ENCODE results near the gene TGIF1. TPM values are rescaled to one million over a fixed set of nuclear protein-coding genes. Genes with fewer than 3 reads are reported as not detected.
A peak's percentile ranks its signal among the peaks of the same experiment; 100 is the strongest.
"Not testable (repeated sequence)": the region's sequence is repeated elsewhere in the genome, so short reads cannot be mapped to it uniquely, and the experiment has no call there.

Gene TGIF1
- total RNA-seq (10 to 100 TPM; 56.3 to 71.7 TPM), total RNA-seq (49.8 to 90.5 reads per million in 2 donors)

GRCh38 chr18:3450012-3450798 lies at the start of gene TGIF1:
Gene TGIF1, plus strand, starts transcription at chr18:3450172. Its CDS starts 318 bp downstream, at chr18:3450490.
- peak; percentile 11 for ATAC-seq
- DNase-seq = peak; percentile 45 to 65 (median 63)
- H3K9me3 ChIP-seq (ENCODE audit: control insufficient read depth, low read length, poor library complexity, severe bottlenecking) = peaks cover 4% of the 10 kb centered on the region
- H3K4me1 Mint-ChIP-seq = peaks cover 33% of the 10 kb centered on the region
- H3K27me3 Mint-ChIP-seq = no peaks in the 10 kb centered on the region
- peak within 1 kb of the TSS; percentile 96 for H3K4me3 Mint-ChIP-seq
- peak within 1 kb of the TSS; percentile 100 for H3K27ac Mint-ChIP-seq
- H3K36me3 Mint-ChIP-seq (ENCODE audit: low read depth) = no peaks in the 10 kb centered on the region

- no peak for DNase-seq
- ATAC-seq = no peak
- Mint-ChIP-seq H3K27ac (no peak overlapping the region), H3K4me3 (no peak overlapping the region), H3K27me3 (no peaks in the 10 kb centered on the region), H3K4me1 (no peaks in the 10 kb centered on the region), H3K36me3 (ENCODE audit: low read depth) (no peaks in the 10 kb centered on the region)
- H3K9me3 ChIP-seq (ENCODE audit: control insufficient read depth, low read length, poor library complexity, severe bottlenecking) = no peaks in the 10 kb centered on the region
These were observed 49.2 kb upstream of the TGIF1 start for GRCh38 chr18:3400567-3401296.

- no peaks in the 10 kb centered on the region for H3K9me3 ChIP-seq (ENCODE audit: control insufficient read depth, low read length, poor library complexity, severe bottlenecking)
- Mint-ChIP-seq H3K27me3 (no peaks in the 10 kb centered on the region), H3K27ac (no peak overlapping the region), H3K4me1 (no peaks in the 10 kb centered on the region), H3K4me3 (no peak overlapping the region), H3K36me3 (ENCODE audit: low read depth) (no peaks in the 10 kb centered on the region)
- ATAC-seq (peak; percentile 47), DNase-seq (no peak)
These were observed 48.0 kb upstream of the TGIF1 start for GRCh38 chr18:3401669-3402620.

GRCh38 chr18:3402982-3403451 lies 47.0 kb upstream of the TGIF1 start:
- DNase-seq (no peak), ATAC-seq (peak; percentile 66)
- no peaks in the 10 kb centered on the region for H3K27me3 Mint-ChIP-seq
- H3K36me3 Mint-ChIP-seq (ENCODE audit: low read depth) = no peaks in the 10 kb centered on the region
- H3K4me3 Mint-ChIP-seq = no peak overlapping the region
- no peaks in the 10 kb centered on the region for H3K4me1 Mint-ChIP-seq
- no peaks in the 10 kb centered on the region for H3K9me3 ChIP-seq (ENCODE audit: control insufficient read depth, low read length, poor library complexity, severe bottlenecking)
- no peak overlapping the region for H3K27ac Mint-ChIP-seq

GRCh38 chr18:3405713-3406112 lies 44.3 kb upstream of the TGIF1 start:
- Mint-ChIP-seq H3K27ac (no peak overlapping the region), H3K4me3 (no peak overlapping the region)
- no peaks in the 10 kb centered on the region for H3K9me3 ChIP-seq (ENCODE audit: control insufficient read depth, low read length, poor library complexity, severe bottlenecking)

GRCh38 chr18:3408107-3408506 lies 41.9 kb upstream of the TGIF1 start:
- ATAC-seq = no peak
- no peak overlapping the region for H3K4me3 Mint-ChIP-seq
- no peaks in the 10 kb centered on the region for H3K9me3 ChIP-seq (ENCODE audit: control insufficient read depth, low read length, poor library complexity, severe bottlenecking)
- peaks cover 2% of the 10 kb centered on the region for H3K4me1 Mint-ChIP-seq
- no peaks in the 10 kb centered on the region for H3K27me3 Mint-ChIP-seq
- DNase-seq = no peak
- H3K36me3 Mint-ChIP-seq (ENCODE audit: low read depth) = no peaks in the 10 kb centered on the region
- H3K27ac Mint-ChIP-seq = no peak overlapping the region

More at GRCh38 chr18:3405713-3406112, 44.3 kb upstream of the TGIF1 start:
- DNase-seq (no peak), ATAC-seq (no peak)
- H3K27me3 Mint-ChIP-seq = no peaks in the 10 kb centered on the region
- no peaks in the 10 kb centered on the region for H3K36me3 Mint-ChIP-seq (ENCODE audit: low read depth)
- no peaks in the 10 kb centered on the region for H3K4me1 Mint-ChIP-seq

GRCh38 chr18:3409811-3410210 lies 40.2 kb upstream of the TGIF1 start:
- ATAC-seq = no peak
- Mint-ChIP-seq H3K4me1 (peaks cover 2% of the 10 kb centered on the region), H3K36me3 (ENCODE audit: low read depth) (no peaks in the 10 kb centered on the region), H3K27ac (no peak overlapping the region), H3K4me3 (no peak overlapping the region), H3K27me3 (no peaks in the 10 kb centered on the region)
- H3K9me3 ChIP-seq (ENCODE audit: control insufficient read depth, low read length, poor library complexity, severe bottlenecking) = no peaks in the 10 kb centered on the region
- no peak for DNase-seq

- peaks cover 2% of the 10 kb centered on the region for H3K4me1 Mint-ChIP-seq
- H3K27ac Mint-ChIP-seq = no peak overlapping the region
- no peaks in the 10 kb centered on the region for H3K27me3 Mint-ChIP-seq
- H3K4me3 Mint-ChIP-seq = no peak overlapping the region
- no peak for ATAC-seq
- no peak for DNase-seq
- no peaks in the 10 kb centered on the region for H3K36me3 Mint-ChIP-seq (ENCODE audit: low read depth)
- H3K9me3 ChIP-seq (ENCODE audit: control insufficient read depth, low read length, poor library complexity, severe bottlenecking) = no peaks in the 10 kb centered on the region
These were observed 39.7 kb upstream of the TGIF1 start for GRCh38 chr18:3410273-3410672.

- not testable (repeated sequence) for H3K9me3 ChIP-seq (ENCODE audit: control insufficient read depth, low read length, poor library complexity, severe bottlenecking); DNase-seq; H3K36me3 Mint-ChIP-seq (ENCODE audit: low read depth); H3K27me3 Mint-ChIP-seq; H3K27ac Mint-ChIP-seq; ATAC-seq; H3K4me3 Mint-ChIP-seq; H3K4me1 Mint-ChIP-seq
These were observed 39.1 kb upstream of the TGIF1 start for GRCh38 chr18:3410876-3411275.

GRCh38 chr18:3411327-3411726 lies 38.6 kb upstream of the TGIF1 start:
- H3K36me3 Mint-ChIP-seq (ENCODE audit: low read depth) = no peaks in the 10 kb centered on the region
- ATAC-seq (no peak), DNase-seq (no peak)
- H3K27ac Mint-ChIP-seq = no peak overlapping the region
- no peaks in the 10 kb centered on the region for H3K9me3 ChIP-seq (ENCODE audit: control insufficient read depth, low read length, poor library complexity, severe bottlenecking)
- no peaks in the 10 kb centered on the region for H3K27me3 Mint-ChIP-seq
- H3K4me3 Mint-ChIP-seq = no peak overlapping the region
- peaks cover 2% of the 10 kb centered on the region for H3K4me1 Mint-ChIP-seq

GRCh38 chr18:3411854-3412268 lies 38.1 kb upstream of the TGIF1 start:
- Mint-ChIP-seq H3K27ac (peak overlapping the region; percentile 47), H3K36me3 (ENCODE audit: low read depth) (no peaks in the 10 kb centered on the region), H3K27me3 (no peaks in the 10 kb centered on the region), H3K4me3 (peak overlapping the region; percentile 72), H3K4me1 (peaks cover 2% of the 10 kb centered on the region)
- no peaks in the 10 kb centered on the region for H3K9me3 ChIP-seq (ENCODE audit: control insufficient read depth, low read length, poor library complexity, severe bottlenecking)
- peak; percentile 60 for ATAC-seq
- peak; percentile 7 to 17 (median 15) for DNase-seq

- not testable (repeated sequence) for H3K36me3 Mint-ChIP-seq (ENCODE audit: low read depth); H3K27ac Mint-ChIP-seq; DNase-seq; H3K27me3 Mint-ChIP-seq; H3K4me1 Mint-ChIP-seq; H3K9me3 ChIP-seq (ENCODE audit: control insufficient read depth, low read length, poor library complexity, severe bottlenecking)
- peak overlapping the region; percentile 33 for H3K4me3 Mint-ChIP-seq
- peak; percentile 14 for ATAC-seq
These were observed 37.4 kb upstream of the TGIF1 start for GRCh38 chr18:3412528-3412927.

- H3K27me3 Mint-ChIP-seq = no peaks in the 10 kb centered on the region
- H3K27ac Mint-ChIP-seq = peak overlapping the region; percentile 1
- no peaks in the 10 kb centered on the region for H3K9me3 ChIP-seq (ENCODE audit: control insufficient read depth, low read length, poor library complexity, severe bottlenecking)
- DNase-seq = no peak
- no peak overlapping the region for H3K4me3 Mint-ChIP-seq
- H3K4me1 Mint-ChIP-seq = peaks cover 2% of the 10 kb centered on the region
- H3K36me3 Mint-ChIP-seq (ENCODE audit: low read depth) = no peaks in the 10 kb centered on the region
- no peak for ATAC-seq
These were observed 34.9 kb upstream of the TGIF1 start for GRCh38 chr18:3415110-3415509.

All from T-helper 17 cell (primary cell).